HS-5 (cell line): Measurements from ENCODE around the gene MOSPD3.
"Not testable (repeated sequence)": the region's sequence is repeated elsewhere in the genome, so short reads cannot be mapped to it uniquely, and the experiment has no call there.

Source experiments
- DNase-seq: peaks from one replicate; pipeline ENCODE4 v3.0.0-alpha.2; 2012; ENCODE audit warnings: low read depth

MOSPD3 gene

GRCh38 chr7:100611983-100612729 lies at the start of gene MOSPD3:
MOSPD3 (plus strand) TSS chr7:100612540; CDS start chr7:100612792, 252 bp downstream.
- peak; percentile 94 for DNase-seq

GRCh38 chr7:100563100-100563564 lies 49.2 kb upstream of the MOSPD3 start:
- no peak for DNase-seq

GRCh38 chr7:100563809-100564400 lies 48.4 kb upstream of the MOSPD3 start:
- no peak for DNase-seq

- not testable (repeated sequence) for DNase-seq
These were observed 47.9 kb upstream of the MOSPD3 start for GRCh38 chr7:100564405-100564804.

- DNase-seq, result no peak
These were observed 47.2 kb upstream of the MOSPD3 start for GRCh38 chr7:100565133-100565571.

GRCh38 chr7:100566018-100566531 lies 46.3 kb upstream of the MOSPD3 start:
- DNase-seq, result no peak

GRCh38 chr7:100567031-100567730 lies 45.2 kb upstream of the MOSPD3 start:
- DNase-seq, result no peak

- no peak for DNase-seq
These were observed 44.6 kb upstream of the MOSPD3 start for GRCh38 chr7:100567751-100568175.

- DNase-seq, result no peak
These were observed 44.0 kb upstream of the MOSPD3 start for GRCh38 chr7:100568176-100568895.

GRCh38 chr7:100568896-100569844 lies 43.2 kb upstream of the MOSPD3 start:
- no peak for DNase-seq

GRCh38 chr7:100570954-100571828 lies 41.1 kb upstream of the MOSPD3 start:
- DNase-seq, result no peak

- no peak for DNase-seq
These were observed 40.6 kb upstream of the MOSPD3 start for GRCh38 chr7:100571829-100572116.

- DNase-seq, result no peak
These were observed 39.9 kb upstream of the MOSPD3 start for GRCh38 chr7:100572281-100572948.

- no peak for DNase-seq
These were observed 39.2 kb upstream of the MOSPD3 start for GRCh38 chr7:100572949-100573675.

GRCh38 chr7:100573691-100574361 lies 38.5 kb upstream of the MOSPD3 start, which contains the start of gene SAP25:
SAP25 (minus strand) TSS chr7:100573900; CDS start chr7:100573742, 158 bp downstream.
- DNase-seq, result no peak

- no peak for DNase-seq
These were observed 37.8 kb upstream of the MOSPD3 start for GRCh38 chr7:100574362-100575205.

GRCh38 chr7:100575206-100575631 lies 37.1 kb upstream of the MOSPD3 start:
- no peak for DNase-seq
